T1000 (cell line): Measurements from ENCODE around the gene TTLL13.

ENCODE experiments used
- DNase-seq: peaks from one replicate; lab custom pipeline; 2025; ENCODE audit warnings: mixed read lengths; lab: John Stamatoyannopoulos, UW

The TTLL13 gene

GRCh38 chr15:90214553-90215196 lies 34.7 kb upstream of the TTLL13 start:
- DNase-seq, result no peak

GRCh38 chr15:90217671-90218394 lies 31.5 kb upstream of the TTLL13 start:
- no peak for DNase-seq

GRCh38 chr15:90219421-90220141 lies 29.8 kb upstream of the TTLL13 start:
- DNase-seq, result peak; percentile 16

DNA sequence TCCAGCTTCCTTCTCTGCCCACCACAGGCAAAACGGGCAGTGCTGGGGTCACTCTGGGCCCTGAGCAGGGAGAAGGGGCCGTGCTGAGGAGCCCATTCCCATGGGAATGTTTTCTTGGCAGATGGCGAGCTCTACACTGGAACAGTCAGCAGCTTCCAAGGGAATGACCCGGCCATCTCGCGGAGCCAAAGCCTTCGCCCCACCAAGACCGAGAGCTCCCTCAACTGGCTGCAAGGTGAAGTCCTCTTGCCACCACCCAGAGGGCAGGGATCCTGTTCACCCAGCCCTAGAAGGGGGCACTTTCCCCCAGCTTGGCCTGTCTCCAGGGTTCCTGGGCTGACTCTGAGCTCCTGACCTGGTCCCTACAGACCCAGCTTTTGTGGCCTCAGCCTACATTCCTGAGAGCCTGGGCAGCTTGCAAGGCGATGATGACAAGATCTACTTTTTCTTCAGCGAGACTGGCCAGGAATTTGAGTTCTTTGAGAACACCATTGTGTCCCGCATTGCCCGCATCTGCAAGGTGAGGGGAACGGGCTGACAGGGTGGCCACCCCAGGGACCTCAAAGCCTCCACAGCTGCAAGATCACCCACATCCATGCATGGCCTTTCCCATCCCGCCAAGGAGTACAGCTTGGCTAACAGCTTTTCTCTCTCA lies 28.0 kb upstream of the TTLL13 start:
- DNase-seq, result peak; percentile 43

DNA sequence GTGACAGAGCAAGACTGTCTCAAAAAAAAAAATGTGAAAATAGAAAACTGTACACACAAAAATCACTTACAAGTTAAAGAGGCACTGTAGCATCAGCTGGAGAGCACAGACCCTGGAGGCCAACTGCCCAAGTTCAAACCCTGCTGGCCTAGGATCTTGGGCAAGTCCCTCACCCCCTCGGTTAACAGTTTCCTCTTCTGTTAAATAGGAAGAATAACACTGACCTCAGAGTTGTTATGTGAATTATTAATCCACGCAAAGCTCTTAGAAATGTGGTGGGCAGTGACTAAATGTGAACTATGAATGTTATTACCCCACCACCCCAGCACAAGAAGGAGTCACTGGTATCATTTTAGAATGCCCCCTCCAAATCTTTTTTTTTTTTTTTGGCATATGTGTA lies 26.8 kb upstream of the TTLL13 start:
- no peak for DNase-seq

DNA sequence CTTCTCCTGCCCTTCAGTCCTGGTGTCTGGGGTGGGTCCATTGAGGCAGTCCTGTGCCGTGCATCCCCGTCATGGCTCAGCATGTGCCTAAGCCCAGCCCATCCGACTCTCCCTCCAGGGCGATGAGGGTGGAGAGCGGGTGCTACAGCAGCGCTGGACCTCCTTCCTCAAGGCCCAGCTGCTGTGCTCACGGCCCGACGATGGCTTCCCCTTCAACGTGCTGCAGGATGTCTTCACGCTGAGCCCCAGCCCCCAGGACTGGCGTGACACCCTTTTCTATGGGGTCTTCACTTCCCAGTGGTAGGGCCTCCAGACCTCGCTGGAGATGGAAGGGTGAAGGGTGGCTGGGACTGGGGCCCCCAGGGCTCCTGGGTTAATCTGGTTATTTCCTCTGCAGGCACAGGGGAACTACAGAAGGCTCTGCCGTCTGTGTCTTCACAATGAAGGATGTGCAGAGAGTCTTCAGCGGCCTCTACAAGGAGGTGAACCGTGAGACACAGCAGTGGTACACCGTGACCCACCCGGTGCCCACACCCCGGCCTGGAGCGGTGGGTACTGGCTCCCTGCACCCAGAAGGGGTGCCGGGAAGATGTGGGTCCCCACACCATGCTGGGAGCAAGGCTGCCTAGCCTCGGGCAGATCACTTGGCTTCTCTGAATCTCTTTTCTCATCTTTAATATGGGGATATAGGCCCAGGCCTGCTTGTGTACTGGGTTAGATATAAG lies 25.8 kb upstream of the TTLL13 start:
- DNase-seq, result no peak

DNA sequence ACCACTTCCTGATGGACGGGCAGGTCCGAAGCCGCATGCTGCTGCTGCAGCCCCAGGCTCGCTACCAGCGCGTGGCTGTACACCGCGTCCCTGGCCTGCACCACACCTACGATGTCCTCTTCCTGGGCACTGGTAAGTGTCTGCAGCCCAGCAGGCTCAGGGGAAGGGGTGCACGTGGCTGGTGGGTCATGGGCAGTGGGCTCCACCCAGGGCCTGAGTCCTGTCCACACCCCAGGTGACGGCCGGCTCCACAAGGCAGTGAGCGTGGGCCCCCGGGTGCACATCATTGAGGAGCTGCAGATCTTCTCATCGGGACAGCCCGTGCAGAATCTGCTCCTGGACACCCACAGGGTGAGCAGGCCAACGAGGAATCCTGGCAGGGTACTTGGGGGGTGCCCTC lies 24.3 kb upstream of the TTLL13 start:
- no peak for DNase-seq

- no peak for DNase-seq
These were observed 23.7 kb upstream of the TTLL13 start for GRCh38 chr15:90225504-90226234.

- DNase-seq, result no peak
These were observed 22.0 kb upstream of the TTLL13 start for GRCh38 chr15:90227336-90227735.

DNA sequence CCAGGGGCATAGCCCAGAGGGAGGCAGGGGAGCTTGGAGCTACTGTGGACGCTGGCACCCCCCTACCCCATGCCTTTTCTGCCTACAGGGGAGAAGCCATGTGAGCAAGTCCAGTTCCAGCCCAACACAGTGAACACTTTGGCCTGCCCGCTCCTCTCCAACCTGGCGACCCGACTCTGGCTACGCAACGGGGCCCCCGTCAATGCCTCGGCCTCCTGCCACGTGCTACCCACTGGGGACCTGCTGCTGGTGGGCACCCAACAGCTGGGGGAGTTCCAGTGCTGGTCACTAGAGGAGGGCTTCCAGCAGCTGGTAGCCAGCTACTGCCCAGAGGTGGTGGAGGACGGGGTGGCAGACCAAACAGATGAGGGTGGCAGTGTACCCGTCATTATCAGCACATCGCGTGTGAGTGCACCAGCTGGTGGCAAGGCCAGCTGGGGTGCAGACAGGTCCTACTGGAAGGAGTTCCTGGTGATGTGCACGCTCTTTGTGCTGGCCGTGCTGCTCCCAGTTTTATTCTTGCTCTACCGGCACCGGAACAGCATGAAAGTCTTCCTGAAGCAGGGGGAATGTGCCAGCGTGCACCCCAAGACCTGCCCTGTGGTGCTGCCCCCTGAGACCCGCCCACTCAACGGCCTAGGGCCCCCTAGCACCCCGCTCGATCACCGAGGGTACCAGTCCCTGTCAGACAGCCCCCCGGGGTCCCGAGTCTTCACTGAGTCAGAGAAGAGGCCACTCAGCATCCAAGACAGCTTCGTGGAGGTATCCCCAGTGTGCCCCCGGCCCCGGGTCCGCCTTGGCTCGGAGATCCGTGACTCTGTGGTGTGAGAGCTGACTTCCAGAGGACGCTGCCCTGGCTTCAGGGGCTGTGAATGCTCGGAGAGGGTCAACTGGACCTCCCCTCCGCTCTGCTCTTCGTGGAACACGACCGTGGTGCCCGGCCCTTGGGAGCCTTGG lies 21.3 kb upstream of the TTLL13 start:
- DNase-seq, result no peak

DNA sequence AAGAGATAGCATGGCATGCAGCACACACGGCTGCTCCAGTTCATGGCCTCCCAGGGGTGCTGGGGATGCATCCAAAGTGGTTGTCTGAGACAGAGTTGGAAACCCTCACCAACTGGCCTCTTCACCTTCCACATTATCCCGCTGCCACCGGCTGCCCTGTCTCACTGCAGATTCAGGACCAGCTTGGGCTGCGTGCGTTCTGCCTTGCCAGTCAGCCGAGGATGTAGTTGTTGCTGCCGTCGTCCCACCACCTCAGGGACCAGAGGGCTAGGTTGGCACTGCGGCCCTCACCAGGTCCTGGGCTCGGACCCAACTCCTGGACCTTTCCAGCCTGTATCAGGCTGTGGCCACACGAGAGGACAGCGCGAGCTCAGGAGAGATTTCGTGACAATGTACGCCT lies 20.4 kb upstream of the TTLL13 start:
- no peak for DNase-seq

DNA sequence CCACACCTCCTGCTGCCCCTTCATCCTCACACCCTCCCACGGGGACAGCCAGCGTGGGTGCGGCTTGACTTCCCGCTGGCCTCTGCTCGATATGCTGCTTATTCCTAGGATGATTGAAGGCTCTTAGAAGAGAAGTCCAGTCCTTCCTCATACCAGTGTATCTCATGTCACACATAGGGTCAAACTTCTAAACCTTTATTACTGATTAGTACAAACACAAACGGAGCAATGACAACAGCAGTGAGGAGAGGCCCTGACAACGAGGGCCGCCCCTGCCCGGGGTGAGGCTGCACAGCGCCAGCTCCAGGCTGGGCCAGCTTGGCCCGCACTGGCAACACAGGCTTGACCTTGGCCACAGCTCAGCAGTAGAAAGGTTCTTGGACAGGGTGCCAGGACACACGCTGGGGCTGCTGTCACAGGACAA lies 19.3 kb upstream of the TTLL13 start:
- no peak for DNase-seq

GRCh38 chr15:90230610-90231009 lies 18.7 kb upstream of the TTLL13 start:
- no peak for DNase-seq

- no peak for DNase-seq
These were observed 18.0 kb upstream of the TTLL13 start for GRCh38 chr15:90231028-90232017.

DNA sequence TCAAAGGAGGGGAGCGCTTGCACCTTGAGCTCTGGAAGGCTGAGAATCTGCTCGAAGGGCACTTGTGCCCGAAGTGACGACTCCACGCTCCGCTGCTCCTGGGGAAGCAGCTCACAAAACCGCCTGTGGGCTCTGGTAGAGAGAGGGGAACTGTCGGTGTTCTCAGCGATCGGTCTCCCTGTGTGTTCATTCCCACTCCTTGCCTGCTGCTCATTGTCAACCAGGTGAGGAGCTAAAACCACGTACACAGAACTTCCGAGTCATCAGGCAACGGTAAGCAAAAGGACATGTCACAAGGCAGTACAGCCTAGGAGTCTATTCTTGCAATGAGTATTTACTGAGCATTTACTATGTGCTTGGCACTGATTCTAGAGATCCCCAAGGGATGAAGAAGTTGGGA lies 17.2 kb upstream of the TTLL13 start:
- no peak for DNase-seq

GRCh38 chr15:90232941-90233386 lies 16.4 kb upstream of the TTLL13 start:
- DNase-seq, result no peak

- peak; percentile 95 for DNase-seq
These were observed 15.8 kb upstream of the TTLL13 start, which contains the start of gene CIB1 for GRCh38 chr15:90233387-90234095. TSS of gene CIB1 (minus strand) at chr15:90233941. CDS start at chr15:90233885, 56 bp downstream.
